HCEC 1CT (cell line): ENCODE results near the gene GEMIN5.

Experiments used
- DNase-seq: peaks from one replicate; pipeline ENCODE4 v3.0.0-alpha.2; 2017

GEMIN5 gene

GRCh38 chr5:154842689-154843530, 95.1 kb downstream of the GEMIN5 start:
- DNase-seq, result no peak

- no peak for DNase-seq
These were observed 96.7 kb downstream of the GEMIN5 start for GRCh38 chr5:154841273-154841661.

- DNase-seq, result no peak
These were observed 97.4 kb downstream of the GEMIN5 start for GRCh38 chr5:154840435-154841272.
